Measurements from ENCODE around the gene GSTO1. TPM values are rescaled to one million over a fixed set of nuclear protein-coding genes. Genes with fewer than 3 reads are reported as not detected.
A peak's percentile ranks its signal among the peaks of the same experiment; 100 is the strongest.
"Not testable (repeated sequence)": the region's sequence is repeated elsewhere in the genome, so short reads cannot be mapped to it uniquely, and the experiment has no call there.

Gene GSTO1
- total RNA-seq: 26.4 TPM

DNA sequence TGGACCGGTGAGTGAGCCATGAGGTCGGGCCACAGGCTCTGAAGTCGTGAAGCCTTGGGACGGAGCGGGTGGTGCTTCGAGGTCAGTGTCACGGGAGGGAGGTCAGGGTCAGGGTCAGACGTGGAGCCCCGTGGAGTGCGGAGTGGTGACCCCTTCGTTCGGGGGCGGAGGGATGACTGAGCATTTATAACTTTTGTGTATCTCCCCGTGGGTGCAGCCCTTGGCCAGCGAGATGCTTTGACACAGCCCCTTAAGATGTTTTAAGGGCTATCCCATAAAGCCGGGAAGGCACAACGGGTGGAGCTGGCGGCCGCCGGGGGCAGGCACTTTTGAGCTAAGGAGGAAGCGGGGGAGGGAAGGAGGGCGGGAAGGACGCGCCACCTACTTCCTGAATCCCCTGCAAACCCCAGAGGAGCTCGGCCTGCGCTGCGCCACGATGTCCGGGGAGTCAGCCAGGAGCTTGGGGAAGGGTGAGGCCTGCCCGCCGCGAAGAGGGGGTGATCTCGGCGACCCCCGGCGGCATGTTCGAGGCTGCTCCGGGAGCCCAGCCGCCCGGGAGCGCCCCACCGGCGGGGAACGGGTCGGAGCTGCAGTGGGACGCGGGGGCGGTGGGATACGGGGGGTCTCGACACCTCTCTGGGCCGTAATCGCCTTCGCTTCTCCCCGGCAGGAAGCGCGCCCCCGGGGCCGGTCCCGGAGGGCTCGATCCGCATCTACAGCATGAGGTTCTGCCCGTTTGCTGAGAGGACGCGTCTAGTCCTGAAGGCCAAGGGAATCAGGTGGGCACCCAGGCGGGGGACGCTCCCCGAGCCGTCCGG is at the start of gene GSTO1:
Gene GSTO1, plus strand, starts transcription at position 400 of the 818 bp plus-strand sequence. Its CDS starts 37 bp downstream, at position 437.
- DNase-seq: peak; percentile 61

DNA sequence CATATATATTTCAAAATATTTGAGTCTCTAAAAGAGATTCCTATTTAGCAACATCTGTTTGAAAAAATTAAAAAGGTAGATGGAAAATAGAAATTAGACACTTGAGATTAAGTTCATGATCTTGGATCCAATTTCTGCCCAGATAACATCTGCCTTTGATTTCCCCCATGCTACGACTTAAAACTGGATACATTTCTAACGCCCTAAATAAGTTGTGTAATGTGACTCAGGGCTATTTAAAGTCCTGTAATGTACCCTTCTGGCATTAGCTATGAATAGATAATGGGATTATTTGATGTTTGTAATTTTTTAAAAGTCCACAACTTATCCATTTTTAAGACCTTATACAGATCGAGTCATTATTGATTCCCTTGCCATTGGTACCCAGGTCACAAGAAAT is 46.0 kb upstream of the GSTO1 start:
- no peak for DNase-seq

DNA sequence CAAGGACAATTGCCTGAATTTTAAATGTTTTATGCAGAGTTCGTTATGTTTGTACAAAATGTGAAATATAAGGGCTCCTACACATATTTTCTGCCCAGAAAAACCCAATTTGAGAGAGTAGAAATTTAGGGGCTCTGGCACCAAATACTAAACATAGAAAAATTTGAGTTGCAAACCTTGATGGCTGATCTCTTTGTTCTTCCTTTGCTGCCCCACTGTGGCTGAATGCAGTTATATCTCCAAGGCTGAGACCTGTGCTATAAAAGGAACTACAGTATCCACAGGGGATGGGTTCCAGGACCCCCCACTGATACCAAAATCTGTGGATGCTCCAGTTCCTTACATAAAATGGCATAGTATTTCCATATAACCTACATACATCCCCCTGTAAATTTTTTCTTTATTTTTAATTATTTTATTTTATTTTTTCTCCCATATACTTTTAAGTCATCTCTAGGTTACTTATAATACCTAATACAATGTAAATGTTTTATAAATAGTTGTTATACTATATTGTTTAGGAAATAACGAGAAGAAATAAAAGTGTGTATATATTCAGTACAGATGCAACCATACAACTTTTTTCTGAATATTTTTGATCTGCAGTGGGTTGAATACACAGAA is 45.0 kb upstream of the GSTO1 start:
- peak; percentile 9 for DNase-seq

DNA sequence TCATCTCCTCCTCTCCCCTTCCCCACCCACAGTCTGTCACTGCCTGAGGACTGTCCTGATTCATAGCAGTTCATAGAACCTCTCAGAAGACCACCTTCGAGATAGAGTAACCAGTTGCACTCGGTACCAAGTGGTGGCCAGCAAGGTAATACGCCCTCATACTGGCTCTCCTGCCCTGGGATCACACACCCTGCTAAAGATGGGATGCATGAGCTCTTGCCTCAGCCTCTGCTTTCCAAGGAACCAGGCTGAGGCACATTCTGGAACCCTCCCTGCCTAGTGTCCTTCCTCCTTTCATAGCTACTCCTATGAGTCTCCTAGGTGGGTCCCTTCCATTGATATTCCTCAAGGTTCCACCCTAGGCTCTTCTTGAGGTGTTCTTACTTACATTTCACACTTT is 38.1 kb upstream of the GSTO1 start:
- no peak for DNase-seq

DNA sequence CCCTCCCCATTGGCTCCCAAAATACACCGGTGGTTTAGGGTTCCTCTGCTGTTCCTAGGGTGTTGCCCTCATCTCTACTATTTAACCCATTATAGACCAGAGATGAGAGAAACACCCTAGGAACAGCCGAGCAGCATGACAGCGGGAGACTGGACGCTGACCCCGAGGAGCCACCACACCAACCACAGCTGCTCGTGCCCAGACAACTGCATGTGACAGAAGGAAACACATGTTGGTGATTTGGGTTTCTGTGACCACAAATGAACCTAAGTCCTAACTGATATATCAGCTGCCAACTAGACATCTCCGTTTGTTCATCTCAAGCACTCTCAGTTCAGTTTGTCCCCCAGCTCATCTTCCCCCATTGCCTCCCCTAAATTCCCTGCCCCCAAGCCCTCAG is 35.9 kb upstream of the GSTO1 start:
- DNase-seq: no peak

DNA sequence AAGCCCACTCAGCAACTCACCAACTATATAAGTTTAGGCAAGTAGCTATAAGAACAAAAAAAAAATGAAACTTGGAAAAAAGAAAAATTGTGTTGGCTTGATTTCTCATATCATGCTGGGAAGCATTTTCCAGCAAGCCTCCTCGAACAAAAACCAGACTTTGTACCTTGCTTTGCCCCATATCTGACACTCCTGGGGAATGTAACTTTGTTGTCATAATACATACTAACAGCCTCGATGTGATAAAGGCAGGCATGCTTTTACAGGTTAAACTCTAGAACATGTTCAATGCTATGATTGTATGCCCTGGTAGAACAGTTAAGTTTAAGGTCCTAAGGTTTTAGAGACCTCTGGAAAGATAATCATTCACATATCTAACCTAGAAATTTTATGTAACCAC is 34.2 kb upstream of the GSTO1 start:
- DNase-seq: no peak

DNA sequence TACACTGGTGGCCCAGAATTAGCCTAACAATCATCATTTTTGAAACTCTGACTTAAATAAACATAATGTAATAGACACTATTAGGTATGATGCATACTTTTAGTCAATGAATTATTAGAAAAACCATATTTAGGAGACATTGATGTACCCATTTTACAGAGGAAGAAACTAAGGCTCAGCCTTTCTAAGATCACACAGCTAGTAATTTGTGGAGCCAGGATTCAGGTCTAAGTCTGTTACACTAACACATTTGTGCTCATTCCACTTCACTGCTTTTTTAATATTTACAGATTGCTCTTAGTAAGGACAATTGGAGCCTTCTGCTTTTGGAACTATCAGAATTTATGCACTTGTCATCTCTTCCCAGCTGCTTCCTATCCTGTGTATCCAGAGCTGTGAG is 31.4 kb upstream of the GSTO1 start:
- no peak for DNase-seq

DNA sequence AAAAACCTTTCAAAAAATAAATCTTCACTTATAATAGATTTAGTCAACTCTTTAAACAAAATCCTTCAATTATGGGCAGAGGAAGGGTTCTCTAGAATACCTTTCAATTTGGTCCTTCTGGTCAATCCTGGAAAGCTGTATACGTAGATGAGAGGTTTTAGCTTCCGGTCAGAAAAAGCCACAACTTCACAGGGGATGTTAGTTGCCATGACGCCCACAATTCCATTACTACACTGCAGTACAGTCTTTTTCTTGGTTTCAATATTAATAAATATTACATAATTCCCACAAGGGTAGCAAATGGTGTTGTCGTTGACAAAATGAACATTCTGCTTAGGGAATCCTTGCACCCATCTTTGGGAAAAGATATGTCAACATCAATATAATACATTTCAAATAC is 24.2 kb upstream of the GSTO1 start:
- no peak for DNase-seq

DNA sequence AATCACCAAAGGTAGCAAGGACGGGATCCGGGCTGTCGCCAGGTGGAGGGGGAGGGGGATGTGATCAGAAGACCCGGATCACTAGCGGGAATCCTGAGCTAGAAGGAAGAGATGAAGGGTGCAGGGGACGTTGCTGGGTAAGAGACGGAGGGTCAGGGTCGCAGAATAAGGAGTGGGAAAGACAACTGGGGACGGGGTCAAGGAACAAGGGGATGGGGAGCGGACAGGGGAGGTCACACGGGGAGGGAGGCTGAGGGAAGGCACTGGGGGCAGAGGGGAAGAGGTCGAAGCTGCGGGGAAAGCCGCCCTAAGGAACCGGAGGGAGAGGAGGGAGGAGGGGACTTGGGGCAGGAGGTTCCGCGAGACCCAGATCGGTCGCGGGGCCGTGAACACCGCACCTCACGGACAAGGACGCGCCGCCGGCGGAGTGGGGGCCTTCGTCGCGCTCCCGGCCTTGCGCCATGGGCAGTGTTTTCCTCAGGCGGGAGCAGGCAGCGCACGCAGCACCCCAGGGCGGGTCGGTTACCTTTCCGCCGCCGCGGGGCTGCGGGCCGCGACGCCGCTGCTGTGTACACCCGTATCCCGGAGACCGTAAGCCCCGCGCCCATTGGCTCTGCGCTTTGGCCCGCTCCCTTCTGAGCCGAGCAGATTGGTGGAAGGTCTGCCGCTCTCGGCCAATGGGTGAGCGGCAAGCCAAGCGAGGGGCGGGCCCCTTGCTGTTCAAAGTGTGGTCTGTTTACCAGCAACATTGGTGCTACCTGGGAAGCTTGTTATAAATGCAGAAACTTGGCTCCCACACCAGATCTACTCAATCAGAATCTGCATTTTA is 22.7 kb upstream of the GSTO1 start, which contains the start of gene CFAP43:
Gene CFAP43, minus strand, starts transcription at position 581 of the 829 bp plus-strand sequence. Its CDS starts 118 bp downstream, at position 463.
- peak; percentile 96 for DNase-seq

DNA sequence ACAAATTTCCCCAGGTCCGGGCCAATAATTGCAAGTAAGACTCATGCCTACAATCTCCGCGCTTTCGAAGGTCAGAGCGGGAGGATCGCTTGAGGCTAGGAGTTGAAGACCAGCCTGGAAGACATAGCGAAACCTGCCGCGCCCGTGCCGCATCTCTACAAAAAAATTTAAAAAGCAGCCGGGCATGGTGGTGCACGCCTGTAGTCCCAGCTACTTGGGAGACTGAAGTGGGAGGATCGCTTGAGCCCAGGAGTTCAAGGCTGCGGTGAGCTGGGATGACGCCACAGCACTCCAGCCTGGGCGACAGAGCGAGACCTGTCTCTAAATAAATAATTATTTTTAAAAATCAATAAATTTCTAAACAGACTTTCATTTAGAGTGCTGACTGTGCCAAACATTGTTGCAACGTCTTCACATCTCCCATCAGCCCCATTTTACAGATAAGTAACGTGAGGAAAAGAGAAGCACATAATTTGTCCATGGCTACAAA is 22.0 kb upstream of the GSTO1 start:
- no peak for DNase-seq

DNA sequence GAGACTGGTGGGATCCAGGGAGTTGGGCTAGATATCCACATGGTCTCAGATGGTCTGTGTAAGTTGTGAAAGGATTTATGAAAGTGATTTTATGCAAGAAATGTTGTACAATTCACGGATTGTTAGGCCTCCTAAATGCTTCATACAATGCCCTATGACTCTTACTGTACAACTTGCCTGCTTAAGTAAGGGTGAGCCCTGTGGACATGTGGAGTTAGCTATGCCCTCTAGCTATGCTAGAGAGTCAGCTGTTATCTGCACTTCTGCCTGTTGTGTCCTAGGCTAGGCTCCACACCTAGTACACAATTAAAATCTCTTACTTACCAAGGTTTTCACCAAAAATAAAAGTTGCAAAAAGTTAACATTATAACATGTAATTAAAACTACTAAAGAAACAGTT is 20.9 kb upstream of the GSTO1 start:
- no peak for DNase-seq

DNA sequence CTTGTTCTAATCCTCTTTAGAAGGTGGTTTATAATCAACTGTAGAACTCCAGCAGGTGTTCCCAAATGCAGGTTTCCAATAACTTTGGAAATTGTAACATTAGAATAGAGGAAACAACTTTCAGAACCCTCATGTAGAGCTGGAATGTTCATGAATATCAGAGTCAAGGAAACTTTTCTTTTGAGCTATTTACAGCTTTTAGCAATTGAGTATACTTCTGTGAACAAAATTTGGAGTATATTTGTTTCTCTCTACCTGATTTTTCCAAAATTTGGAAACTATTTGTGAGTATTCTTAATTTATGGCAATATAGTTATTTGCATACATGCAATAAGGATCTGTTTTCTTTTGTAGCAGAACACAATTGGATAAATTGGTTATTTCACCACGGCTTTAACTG is 19.8 kb upstream of the GSTO1 start:
- DNase-seq: no peak

DNA sequence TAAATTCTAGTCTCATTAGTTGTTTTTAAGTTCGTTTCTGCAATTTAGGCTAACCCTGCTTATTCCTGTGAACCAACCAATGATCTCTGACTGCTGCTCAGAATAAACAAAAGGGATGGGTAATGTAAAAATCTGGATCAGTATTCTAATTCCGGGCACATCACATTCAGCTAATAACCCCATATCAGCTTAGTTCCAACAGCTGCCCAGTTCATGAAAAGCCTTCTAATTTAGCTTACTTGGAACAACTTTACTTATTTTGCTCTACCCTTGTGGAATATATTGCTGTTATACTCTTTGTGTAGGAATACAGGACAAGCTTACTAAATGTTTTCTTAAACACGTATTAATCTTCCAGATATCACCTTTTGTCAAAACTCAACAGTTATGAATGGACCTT is 18.9 kb upstream of the GSTO1 start:
- DNase-seq: no peak

DNA sequence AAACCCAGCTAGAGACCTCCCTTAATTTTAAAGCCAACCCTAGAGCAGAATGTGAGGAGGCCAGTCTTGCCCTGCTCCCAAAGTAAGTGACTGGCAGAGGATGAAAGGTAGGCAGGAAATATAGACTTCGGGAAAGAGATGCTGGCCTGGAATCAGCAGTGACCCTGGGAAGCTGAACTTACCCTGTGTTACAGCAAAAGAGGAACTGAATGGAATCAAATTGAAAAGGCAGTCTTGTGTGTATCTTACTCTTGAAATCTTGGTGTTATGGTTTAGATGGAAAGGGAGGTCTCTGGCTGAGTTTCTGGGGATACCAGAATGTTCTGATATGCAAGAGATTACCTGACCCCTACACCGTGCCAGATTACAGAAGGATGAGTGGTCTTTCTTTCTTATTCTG is 14.6 kb upstream of the GSTO1 start:
- no peak for DNase-seq

DNA sequence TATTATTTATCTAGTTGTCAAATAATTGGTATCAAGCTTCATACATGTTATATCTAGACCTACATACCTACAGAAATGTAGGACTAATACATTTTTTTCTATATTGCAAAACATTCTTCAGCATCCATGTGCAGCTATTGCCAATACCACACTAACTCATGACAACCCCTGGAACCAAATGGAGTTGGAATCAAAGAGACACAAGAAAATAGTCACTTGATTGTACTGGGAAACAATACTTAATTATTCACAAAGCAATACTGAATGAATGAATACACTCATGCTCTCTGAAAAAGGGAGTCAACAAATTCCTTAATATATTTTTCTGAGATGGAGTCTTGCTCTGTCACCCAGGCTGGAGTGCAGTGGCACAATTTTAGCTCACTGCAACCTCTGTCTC is 12.1 kb upstream of the GSTO1 start:
- DNase-seq: no peak

DNA sequence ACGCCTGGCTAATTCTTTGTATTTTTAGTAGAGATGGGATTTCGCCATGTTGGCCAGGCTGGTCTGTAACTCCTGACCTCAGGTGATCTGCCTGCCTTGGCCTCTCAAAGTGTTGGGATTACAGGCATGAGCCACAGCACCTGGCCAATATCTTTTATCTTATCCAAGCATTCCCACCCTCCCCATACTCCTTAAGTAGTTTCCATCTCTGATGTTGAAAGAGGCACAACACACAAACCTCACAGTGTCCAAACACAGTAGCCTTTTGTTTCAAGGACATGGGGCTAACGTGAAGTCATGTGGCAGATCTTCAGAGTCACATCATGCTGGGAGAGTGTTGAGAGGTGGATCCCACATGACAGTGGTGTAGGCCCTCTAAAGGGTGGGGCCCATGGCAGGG is 11.7 kb upstream of the GSTO1 start:
- not testable (repeated sequence) for DNase-seq

DNA sequence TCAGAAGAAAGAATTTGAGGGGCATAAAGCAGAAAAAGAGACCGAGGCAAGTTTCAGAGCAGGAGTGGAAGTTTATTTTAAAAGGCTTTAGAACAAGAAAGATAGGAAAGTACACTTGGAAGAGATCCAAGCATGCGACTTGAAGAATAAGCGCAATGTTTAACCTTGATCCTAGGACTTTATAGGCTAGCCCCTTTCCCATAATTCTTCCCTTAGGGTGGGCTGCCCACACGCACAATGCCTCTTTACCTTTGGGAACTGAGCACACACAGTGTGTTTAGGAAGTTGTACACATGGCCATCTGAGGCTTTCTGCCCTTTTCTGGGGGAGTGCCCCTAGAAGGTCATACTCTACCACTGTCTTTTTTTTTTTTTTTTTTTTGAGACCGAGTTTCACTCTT is 11.2 kb upstream of the GSTO1 start:
- DNase-seq: no peak

DNA sequence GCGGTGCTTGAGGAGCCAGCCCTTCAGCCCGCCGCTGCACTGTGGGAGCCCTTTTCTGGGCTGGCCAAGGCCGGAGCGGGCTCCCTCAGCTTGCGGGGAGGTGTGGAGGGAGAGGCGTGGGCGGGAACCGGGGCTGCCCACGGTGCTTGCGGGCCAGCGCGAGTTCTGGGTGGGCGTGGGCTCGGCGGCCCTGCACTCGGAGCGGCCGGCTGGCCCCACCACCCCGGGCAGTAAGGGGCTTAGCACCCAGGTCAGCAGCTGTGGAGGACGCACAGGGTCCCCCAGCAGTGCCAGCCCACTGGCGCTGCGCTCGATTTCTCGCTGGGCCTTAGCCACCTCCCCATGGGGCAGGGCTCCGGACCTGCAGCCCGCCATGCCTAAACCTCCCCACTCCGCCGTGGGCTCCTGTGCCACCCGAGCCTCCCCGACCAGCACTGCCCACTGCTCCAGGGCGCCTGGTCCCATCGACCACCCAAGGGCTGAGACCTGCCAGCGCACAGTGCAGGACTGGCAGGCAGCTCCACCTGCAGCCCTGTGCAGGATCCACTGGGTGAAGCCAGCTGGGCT is 9.5 kb upstream of the GSTO1 start:
- DNase-seq: no peak

DNA sequence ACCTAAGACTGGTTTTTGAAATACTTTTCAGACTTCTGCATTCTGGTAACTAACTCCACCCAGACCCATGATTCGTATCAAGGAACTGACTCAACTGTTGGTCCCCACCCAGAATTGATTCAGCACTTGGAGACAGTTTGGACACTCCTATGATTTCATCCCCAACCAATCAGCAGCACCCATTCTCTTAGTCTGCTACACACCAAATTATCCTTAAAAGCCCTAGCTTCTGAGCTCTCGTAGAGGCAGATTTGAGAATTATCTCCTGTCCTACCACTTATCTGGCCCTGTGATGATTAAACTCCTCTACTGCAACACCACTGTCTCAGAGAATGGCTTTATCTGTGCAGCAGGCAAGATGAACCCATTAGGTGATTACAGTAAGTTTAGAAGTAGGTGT is 7.7 kb upstream of the GSTO1 start:
- no peak for DNase-seq

DNA sequence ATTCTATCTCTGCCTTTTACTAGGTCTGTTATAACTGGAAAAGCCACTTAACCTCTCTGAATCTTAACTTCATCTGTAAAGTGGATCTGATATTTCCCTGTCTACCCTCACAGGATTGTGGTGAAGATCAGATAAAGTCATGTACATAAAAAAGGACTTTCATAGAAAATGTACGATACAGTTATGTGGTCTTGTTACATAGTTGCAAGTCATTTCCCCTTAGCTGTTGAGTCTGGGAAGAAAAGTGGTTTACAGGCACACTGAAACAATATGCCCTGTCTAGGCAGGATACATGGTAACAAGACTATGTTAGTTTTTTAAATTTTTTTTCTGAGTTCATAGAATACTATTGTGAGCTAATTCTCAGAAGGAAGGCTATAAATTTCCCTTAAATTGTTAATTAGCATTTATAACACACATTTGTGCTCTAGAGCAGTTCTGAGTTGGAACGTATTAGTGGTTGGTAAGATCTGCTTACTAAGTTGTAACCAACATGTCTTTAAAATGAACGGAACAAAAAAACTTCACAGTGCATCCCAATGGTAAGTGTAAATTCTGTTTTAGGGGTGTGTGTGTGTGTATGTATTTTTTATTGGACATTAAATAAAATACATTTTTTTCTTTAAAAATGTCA is 7.1 kb upstream of the GSTO1 start:
- no peak for DNase-seq

DNA sequence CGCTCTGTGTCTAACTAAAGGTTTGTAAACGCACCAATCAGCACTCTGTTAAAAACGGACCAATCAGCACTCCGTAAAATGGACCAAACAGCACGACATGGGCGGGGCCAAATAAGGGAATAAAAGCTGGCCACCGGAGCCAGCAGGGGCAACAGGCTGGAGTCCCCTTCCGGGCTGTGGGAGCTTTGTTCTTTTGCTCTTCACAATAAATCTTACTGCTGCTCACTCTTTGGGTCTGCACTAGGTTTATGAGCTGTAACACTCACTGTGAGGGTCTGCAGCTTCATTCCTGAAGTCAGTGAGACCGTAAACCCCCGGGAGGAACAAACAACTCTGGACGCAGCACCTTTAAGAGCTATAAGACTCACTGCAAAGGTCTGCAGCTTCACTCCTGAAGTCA is 5.8 kb upstream of the GSTO1 start:
- DNase-seq: not testable (repeated sequence)

DNA sequence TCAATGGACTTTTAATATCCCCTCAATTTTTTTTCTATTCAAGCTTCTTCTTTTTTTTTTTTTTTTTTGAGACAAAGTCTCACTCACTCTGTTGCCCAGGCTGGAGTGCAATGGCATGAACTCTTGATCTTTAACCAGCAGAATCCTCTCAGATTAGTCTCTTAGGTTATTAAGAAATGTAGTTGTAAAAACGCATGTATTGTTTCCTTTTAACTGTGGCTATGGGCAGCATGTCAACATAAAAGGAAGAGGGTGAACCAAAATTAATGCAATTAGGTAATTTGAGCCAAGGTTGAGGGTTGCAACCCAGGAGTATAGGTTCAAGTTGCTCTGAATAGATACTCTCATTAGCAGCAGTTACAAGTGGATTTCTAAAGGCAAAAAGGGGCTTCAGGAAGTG is 4.3 kb upstream of the GSTO1 start:
- no peak for DNase-seq

Data from occipital lobe (tissue), 2 donors.